DND-41 (cell line): ENCODE measurements around the gene RBMS1.

Experiments
- ATAC-seq: fragments of 200-7000 bp; cut with Tn5 transposase; 3 replicates; pipeline ENCODE4 v1.9.1; 2021; ENCODE audit warnings: low read depth; ENCODE audit not compliant: insufficient read depth
- DNase-seq: peaks from one replicate; pipeline ENCODE4 v3.0.0-alpha.2; 2020
- H2AFZ ChIP-seq: 2 replicates; pipeline ENCODE4 v1.6.0; 2012; ENCODE audit warnings: low read depth, low read length
- H3K27ac ChIP-seq: 2 replicates; pipeline ENCODE4 v1.5.1; 2012; ENCODE audit warnings: low read length, inconsistent platforms
- H3K27me3 ChIP-seq: fragments of 200-600 bp; sonication (generic); 2 replicates; pipeline ENCODE4 v1.6.0; 2012; ENCODE audit warnings: low read length, mild to moderate bottlenecking, inconsistent platforms; ENCODE audit not compliant: insufficient read depth, poor library complexity
- H3K36me3 ChIP-seq: 2 replicates; pipeline ENCODE4 v1.5.1; 2012; ENCODE audit warnings: low read length, inconsistent platforms; ENCODE audit not compliant: insufficient read depth
- H3K4me1 ChIP-seq: 2 replicates; pipeline ENCODE4 v1.5.1; 2012; ENCODE audit warnings: mild to moderate bottlenecking, low read length; ENCODE audit not compliant: insufficient read depth
- H3K4me2 ChIP-seq: 2 replicates; pipeline ENCODE4 v1.6.0; 2012; ENCODE audit warnings: mild to moderate bottlenecking, moderate library complexity, low read length, inconsistent platforms; ENCODE audit not compliant: insufficient read depth
- H3K4me3 ChIP-seq, 2 experiments: fragments of 200-600 bp in 1 of 2; shearing (Covaris generic) in 1 of 2; 2 replicates each; pipeline ENCODE4 v1.5.1; 2012 to 2016; ENCODE audit warnings: inconsistent platforms in 2 of 2, low read length in 2 of 2, mild to moderate bottlenecking in 2 of 2, low read depth in 1 of 2, moderate library complexity in 1 of 2
- H3K79me2 ChIP-seq: 2 replicates; pipeline ENCODE4 v1.6.0; 2012; ENCODE audit warnings: low read length, inconsistent platforms; ENCODE audit not compliant: insufficient read depth
- H3K9ac ChIP-seq: 2 replicates; pipeline ENCODE4 v1.6.0; 2012; ENCODE audit warnings: low read depth, mild to moderate bottlenecking, inconsistent platforms, low read length, moderate library complexity
- H3K9me3 ChIP-seq: 2 replicates; pipeline ENCODE4 v1.5.1; 2012; ENCODE audit warnings: low read length, moderate library complexity, mild to moderate bottlenecking, inconsistent platforms; ENCODE audit not compliant: insufficient read depth, severe bottlenecking
- H4K20me1 ChIP-seq: 2 replicates; pipeline ENCODE4 v1.6.0; 2012; ENCODE audit warnings: low read length; ENCODE audit not compliant: insufficient read depth
- EZH2 ChIP-seq: IDR thresholded peaks from 3 replicates; pipeline ENCODE4 v1.6.1; 2012; ENCODE audit warnings: borderline replicate concordance, low read depth, mild to moderate bottlenecking, moderate library complexity, low read length, inconsistent platforms; ENCODE audit not compliant: severe bottlenecking
- TF ChIP-seq, protein P1 (sequence below): IDR thresholded peaks from 2 replicates; pipeline ENCODE4 v1.5.1; 2012; ENCODE audit warnings: borderline replicate concordance, low read length, moderate library complexity, mild to moderate bottlenecking; ENCODE audit not compliant: poor library complexity, severe bottlenecking; ENCODE audit errors: extremely low read depth

The RBMS1 gene

DNA sequence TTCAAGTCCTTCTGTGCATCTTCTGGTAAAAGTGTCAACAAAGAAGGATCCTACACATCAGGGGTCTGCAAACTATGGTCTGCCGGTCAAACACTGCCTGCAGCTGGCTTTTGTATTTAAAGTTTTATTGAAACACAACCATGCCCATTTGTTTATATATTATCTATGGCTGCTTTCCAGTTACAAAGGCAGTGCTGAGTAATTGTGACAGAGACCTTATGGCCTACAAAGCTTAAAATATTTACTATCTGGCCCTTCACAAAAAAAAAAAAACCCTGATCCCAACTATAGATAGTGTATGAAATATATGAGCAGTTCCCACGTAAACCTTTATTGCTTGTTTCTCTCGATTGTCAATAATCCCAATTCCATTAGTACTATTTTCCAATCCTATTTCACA lies 101.4 kb downstream of the RBMS1 start:
- H4K20me1 ChIP-seq: peaks cover 14% of the 10 kb centered on the region; the same call in 1 of the 2 replicates
- H3K4me3 ChIP-seq: no peak overlapping the region
- no peak for ATAC-seq
- no peaks in the 10 kb centered on the region for H3K9me3 ChIP-seq
- H3K27me3 ChIP-seq: no peaks in the 10 kb centered on the region
- H3K9ac ChIP-seq: no peak overlapping the region
- DNase-seq: no peak
- peaks cover 87% of the 10 kb centered on the region for H3K79me2 ChIP-seq
- no peaks in the 10 kb centered on the region for H3K36me3 ChIP-seq
- peaks cover 62% of the 10 kb centered on the region for H3K4me1 ChIP-seq
- no peak overlapping the region for H3K4me2 ChIP-seq
- no peak overlapping the region for H2AFZ ChIP-seq
- H3K27ac ChIP-seq: no peak overlapping the region
- TF ChIP-seq EZH2: no peak

DNA sequence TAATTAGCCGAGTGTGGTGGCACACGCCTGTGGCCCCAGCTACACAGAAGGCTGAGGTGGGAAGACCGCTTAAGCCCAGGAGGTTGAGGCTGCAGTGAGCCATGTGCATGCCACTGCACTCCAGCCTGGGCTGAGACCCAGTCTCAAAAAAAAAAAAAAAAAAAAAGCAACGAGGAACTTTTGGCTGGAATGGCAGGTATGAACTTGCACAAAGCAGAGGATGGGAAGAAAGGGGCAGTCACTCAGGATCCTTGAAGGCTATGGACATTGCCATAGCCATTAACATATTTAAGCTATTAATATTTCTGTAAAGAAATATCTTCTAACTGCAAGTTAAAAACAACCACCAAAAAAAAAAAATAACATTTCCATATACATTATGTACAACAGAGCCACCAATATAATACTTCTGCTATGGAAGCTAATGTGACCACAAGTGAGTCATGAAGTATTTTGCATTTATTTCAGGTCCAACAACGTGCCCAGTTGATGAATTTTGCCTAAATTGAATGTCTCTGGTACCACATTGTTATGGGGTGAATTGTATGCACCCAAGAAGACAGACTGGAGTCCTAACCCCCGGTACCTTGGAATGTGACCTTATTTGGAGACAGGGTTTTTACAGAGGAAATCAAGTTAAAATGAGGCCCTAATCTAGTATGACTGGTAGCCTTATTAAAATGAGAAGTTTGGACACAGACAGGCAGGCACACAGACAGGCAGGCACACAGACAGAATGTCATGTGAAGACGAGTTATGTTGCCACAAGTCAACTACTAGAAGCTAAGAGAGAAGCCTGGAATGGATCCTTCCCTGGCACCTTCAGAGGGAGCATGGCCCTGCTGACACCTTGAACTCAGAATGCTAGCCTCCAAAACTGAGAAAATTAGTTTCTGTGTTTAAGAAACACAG lies 102.8 kb downstream of the RBMS1 start:
- Histone ChIP-seq H3K79me2 (peaks cover 87% of the 10 kb centered on the region), H3K9ac (no peak overlapping the region), H4K20me1 (peaks cover 24% of the 10 kb centered on the region; the same call in 1 of the 2 replicates), H3K4me1 (peaks cover 54% of the 10 kb centered on the region), H3K27me3 (no peaks in the 10 kb centered on the region), H3K36me3 (no peaks in the 10 kb centered on the region), H3K4me3 (no peak overlapping the region), H3K9me3 (no peaks in the 10 kb centered on the region), H3K27ac (no peak overlapping the region), H3K4me2 (no peak overlapping the region), H2AFZ (no peak overlapping the region)
- TF ChIP-seq, protein P1, sequence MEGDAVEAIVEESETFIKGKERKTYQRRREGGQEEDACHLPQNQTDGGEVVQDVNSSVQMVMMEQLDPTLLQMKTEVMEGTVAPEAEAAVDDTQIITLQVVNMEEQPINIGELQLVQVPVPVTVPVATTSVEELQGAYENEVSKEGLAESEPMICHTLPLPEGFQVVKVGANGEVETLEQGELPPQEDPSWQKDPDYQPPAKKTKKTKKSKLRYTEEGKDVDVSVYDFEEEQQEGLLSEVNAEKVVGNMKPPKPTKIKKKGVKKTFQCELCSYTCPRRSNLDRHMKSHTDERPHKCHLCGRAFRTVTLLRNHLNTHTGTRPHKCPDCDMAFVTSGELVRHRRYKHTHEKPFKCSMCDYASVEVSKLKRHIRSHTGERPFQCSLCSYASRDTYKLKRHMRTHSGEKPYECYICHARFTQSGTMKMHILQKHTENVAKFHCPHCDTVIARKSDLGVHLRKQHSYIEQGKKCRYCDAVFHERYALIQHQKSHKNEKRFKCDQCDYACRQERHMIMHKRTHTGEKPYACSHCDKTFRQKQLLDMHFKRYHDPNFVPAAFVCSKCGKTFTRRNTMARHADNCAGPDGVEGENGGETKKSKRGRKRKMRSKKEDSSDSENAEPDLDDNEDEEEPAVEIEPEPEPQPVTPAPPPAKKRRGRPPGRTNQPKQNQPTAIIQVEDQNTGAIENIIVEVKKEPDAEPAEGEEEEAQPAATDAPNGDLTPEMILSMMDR: no peak
- no peak for TF ChIP-seq EZH2
- DNase-seq: no peak
- no peak for ATAC-seq

DNA sequence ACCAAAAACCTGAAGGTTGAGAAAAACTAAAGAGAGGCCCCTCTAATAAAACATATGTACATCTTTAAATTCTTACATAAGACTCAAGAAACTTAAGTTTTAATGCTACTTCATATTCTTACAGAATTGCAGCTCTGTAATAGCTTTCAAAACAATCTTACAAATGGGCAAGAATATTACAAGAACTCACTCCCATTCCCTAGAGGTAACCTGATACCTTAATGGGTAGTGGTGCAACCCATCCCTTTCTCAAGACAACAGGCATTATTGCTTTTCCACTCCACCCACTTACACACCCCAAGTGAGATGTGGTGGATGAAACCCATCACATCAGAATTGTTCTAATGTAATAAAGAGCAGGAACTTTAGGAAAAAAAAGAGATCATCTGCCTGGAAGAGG lies 103.7 kb downstream of the RBMS1 start:
- Histone ChIP-seq H3K4me1 (peaks cover 46% of the 10 kb centered on the region), H3K79me2 (peaks cover 88% of the 10 kb centered on the region), H3K27ac (no peak overlapping the region), H3K4me3 (no peak overlapping the region), H2AFZ (no peak overlapping the region), H3K27me3 (no peaks in the 10 kb centered on the region), H3K4me2 (no peak overlapping the region), H4K20me1 (peaks cover 31% of the 10 kb centered on the region; the same call in 1 of the 2 replicates), H3K36me3 (no peaks in the 10 kb centered on the region), H3K9me3 (no peaks in the 10 kb centered on the region), H3K9ac (no peak overlapping the region)
- no peak for TF ChIP-seq EZH2
- TF ChIP-seq, protein P1: no peak
- DNase-seq: no peak
- no peak for ATAC-seq

DNA sequence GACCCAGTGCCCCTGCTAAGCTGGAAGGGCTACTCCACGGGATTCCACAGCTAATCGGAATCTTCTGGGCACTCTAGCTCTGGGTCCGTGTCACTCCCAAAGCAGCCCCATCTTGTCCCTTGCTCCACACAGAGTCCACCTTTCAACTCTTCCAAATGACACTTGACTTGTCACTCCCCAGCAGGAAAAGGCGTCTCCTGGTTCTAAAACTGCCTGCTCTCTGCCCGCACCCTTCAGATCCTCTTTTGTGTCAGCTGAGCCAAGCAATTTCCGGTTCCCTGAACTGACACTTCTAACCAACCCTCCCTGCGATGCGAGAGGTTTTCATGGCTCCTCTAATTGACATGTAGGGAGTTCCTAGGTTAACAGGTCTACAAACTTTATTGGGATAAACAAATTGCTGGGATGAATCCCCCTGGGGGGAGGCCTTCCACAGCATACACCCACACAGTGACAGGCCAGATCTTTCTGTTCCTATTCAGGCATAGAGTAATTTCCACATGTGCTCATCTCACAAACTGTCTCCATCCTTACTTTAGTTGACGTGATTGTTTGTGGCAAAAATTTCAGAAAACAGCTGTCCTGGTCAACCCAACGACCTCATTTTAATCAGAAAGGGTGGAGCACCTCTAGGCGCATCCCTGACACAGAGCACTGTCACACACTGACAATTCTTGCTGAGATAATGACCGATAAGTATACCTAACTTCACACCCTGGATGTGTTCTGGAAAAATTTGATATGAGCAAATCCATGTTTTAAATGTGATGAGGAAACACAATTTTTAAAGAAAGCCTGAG lies 104.9 kb downstream of the RBMS1 start:
- Histone ChIP-seq H3K36me3 (no peaks in the 10 kb centered on the region), H2AFZ (no peak overlapping the region), H3K27me3 (no peaks in the 10 kb centered on the region), H3K4me3 (no peak overlapping the region), H3K9me3 (no peaks in the 10 kb centered on the region), H3K4me1 (peaks cover 34% of the 10 kb centered on the region), H3K79me2 (peaks cover 92% of the 10 kb centered on the region), H3K9ac (no peak overlapping the region), H3K4me2 (no peak overlapping the region), H4K20me1 (peaks cover 36% of the 10 kb centered on the region; the same call in 1 of the 2 replicates), H3K27ac (0 out of 2 replicates have a peak overlapping the region, but pooled peaks have one; percentile 11)
- ATAC-seq (peak; percentile 85), DNase-seq (peak; percentile 64)
- TF ChIP-seq EZH2: no peak
- TF ChIP-seq, protein P1: no peak
